ENCODE measurements around the gene KAT7. TPM values are rescaled to one million over a fixed set of nuclear protein-coding genes. Genes with fewer than 3 reads are reported as not detected.

KAT7 gene
- total and polyA plus RNA-seq, 2 of the 8 experiments (the other 6 are each of a cell fraction or from before 2014, with no cell fraction given): 90.9 to 139 TPM

DNA sequence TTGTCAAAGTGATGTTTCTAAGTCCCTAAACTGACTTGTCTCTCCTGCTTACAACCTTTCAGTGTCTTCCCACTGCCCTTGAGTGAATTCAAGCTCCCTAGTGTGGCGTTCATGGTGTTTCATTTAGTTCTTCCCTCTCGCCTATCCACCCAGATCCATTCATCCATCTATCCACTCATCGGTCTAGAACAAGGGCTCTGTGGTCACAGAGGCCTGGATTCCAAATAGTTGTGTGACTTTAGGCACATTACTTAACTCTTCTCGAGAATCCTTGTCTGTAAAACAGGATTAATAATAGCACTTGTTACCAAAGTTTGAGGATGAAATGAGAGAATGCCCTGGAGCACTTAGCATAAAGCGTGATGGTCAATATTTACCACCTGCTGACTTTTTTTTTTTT, 60.3 kb downstream of the KAT7 start:
- Histone ChIP-seq H4K5ac (ENCODE audit: insufficient read length, low read depth, low read length) (no peak overlapping the region), H3K27me3 (replicated peaks in 1 of 4; ENCODE audit: control insufficient read depth in 3 of 4, extremely low read depth in 1 of 4, insufficient read depth in 3 of 4, low read length in 3 of 4) (peaks cover 1 to 22% (median 12%) of the 10 kb centered on the region in 4 experiments; a peak in 6 of 7 replicates), H3K4ac (replicated peaks; ENCODE audit: insufficient read length, low read depth, low read length) (no peak overlapping the region), H2BK5ac (ENCODE audit: low read depth, low read length) (no peak overlapping the region), H4K20me1 (replicated peaks in 1 of 2; ENCODE audit: control insufficient read depth in 1 of 2, insufficient read depth in 2 of 2, low read length in 2 of 2) (peaks cover 4 to 10% of the 10 kb centered on the region in 2 experiments), H3K79me1 (ENCODE audit: low read depth, low read length) (no peaks in the 10 kb centered on the region), H3K36me3 (ENCODE audit: control insufficient read depth in 2 of 4, insufficient read depth in 4 of 4, low read length in 3 of 4) (no peaks in the 10 kb centered on the region; a peak in 1 of 8 replicates), H2BK15ac (ENCODE audit: low read length) (no peak overlapping the region), H3K9ac (replicated peaks in 1 of 4; ENCODE audit: extremely low read depth in 1 of 4, low read depth in 3 of 4, low read length in 3 of 4) (no peak overlapping the region; a peak in 1 of 7 replicates), H4K91ac (replicated peaks; ENCODE audit: insufficient read length, low read length) (no peak overlapping the region), H3K9me3 (ENCODE audit: insufficient read depth in 2 of 2, low read depth in 1 of 2, low read length in 1 of 2) (no peaks in the 10 kb centered on the region), H2BK12ac (ENCODE audit: low read depth, low read length) (no peak overlapping the region), H3K23me2 (ENCODE audit: low read depth, low read length) (peaks cover 8% of the 10 kb centered on the region; the same call in 1 of the 2 replicates), H3K18ac (ENCODE audit: extremely low read depth, low read length) (no peak overlapping the region), H3K23ac (ENCODE audit: insufficient read length) (no peak overlapping the region), H3K4me3 (ENCODE audit: extremely low read depth in 1 of 4, insufficient read depth in 2 of 4, low read depth in 3 of 4, low read length in 4 of 4) (no peak overlapping the region), H3K4me2 (ENCODE audit: insufficient read depth in 1 of 2, low read depth in 2 of 2, low read length in 2 of 2) (no peak overlapping the region), H2AFZ (ENCODE audit: low read length) (no peak overlapping the region), H4K8ac (ENCODE audit: extremely low read depth, insufficient read depth, low read length) (no peak overlapping the region), H2AK5ac (ENCODE audit: low read depth, low read length) (no peak overlapping the region), H3K4me1 (replicated peaks in 1 of 4; ENCODE audit: control insufficient read depth in 3 of 4, insufficient read depth in 4 of 4, low read length in 3 of 4) (peaks cover 3 to 12% (median 3%) of the 10 kb centered on the region in 4 experiments; a peak in 6 of 7 replicates), H3K56ac (replicated peaks; ENCODE audit: insufficient read length, low read depth, low read length) (no peak overlapping the region), H2BK120ac (replicated peaks; ENCODE audit: low read depth, low read length) (no peak overlapping the region), H3K27ac (ENCODE audit: low read depth, low read length) (no peak overlapping the region), H3K14ac (ENCODE audit: insufficient read length) (no peak overlapping the region), H2BK20ac (ENCODE audit: low read length) (no peak overlapping the region), H3K79me2 (ENCODE audit: control insufficient read depth in 1 of 2, insufficient read depth in 2 of 2, low read length in 2 of 2) (no peaks in the 10 kb centered on the region)
- DNase-seq (ENCODE audit: low read depth in 1 of 2, low spot score in 2 of 2): no peak
- CTCF ChIA-PET (ENCODE audit: partially characterized antibody): interaction anchor here (0.5 to 26.5 kb wide), 5 partner anchors 9 to 1004 kb away, joined by 3 to 547 read pairs (median 5); partner anchors contain the start of gene DLX3
- WGBS, 2 experiments (ENCODE audit: extremely low coverage in 1 of 2, insufficient coverage in 1 of 2, insufficient read length in 1 of 2, insufficient replicate concordance in 2 of 2, low coverage in 1 of 2, low lambda C conversion rate in 2 of 2, missing lambda C conversion rate in 1 of 2): 91% methylated on average over 5 of the region's 5 CpGs; no CpG with 5 or more reads in 1 of the 2 experiments
- POLR2A ChIA-PET (ENCODE audit: partially characterized antibody): interaction anchor here (0.8 to 1.7 kb wide), 4 partner anchors 8 to 61 kb away, joined by 3 to 5 read pairs (median 4); no protein-coding TSS in a partner anchor
- FAIRE-seq: no peak
- no peak for TF ChIP-seq CEBPB (IDR thresholded peaks at IDR 0.05; ENCODE audit: low read depth, low read length)
- TF ChIP-seq SP2 (IDR thresholded peaks at IDR 0.05; ENCODE audit: low read length): no peak
- TF ChIP-seq CTBP2 (IDR thresholded peaks at IDR 0.05; ENCODE audit: borderline replicate concordance, insufficient read depth, insufficient read length, low read length): no peak
- no peak for TF ChIP-seq FOSL1 (IDR thresholded peaks at IDR 0.05; ENCODE audit: insufficient read depth, low read depth, low read length)
- TF ChIP-seq HDAC2 (IDR thresholded peaks at IDR 0.05; ENCODE audit: borderline replicate concordance in 1 of 2, low read depth in 2 of 2, low read length in 2 of 2): no peak
- TF ChIP-seq ASH2L (IDR thresholded peaks at IDR 0.05; ENCODE audit: low read length): no peak
- TF ChIP-seq KDM5A (IDR thresholded peaks at IDR 0.05; ENCODE audit: low read length): no peak
- TF ChIP-seq, protein P1, sequence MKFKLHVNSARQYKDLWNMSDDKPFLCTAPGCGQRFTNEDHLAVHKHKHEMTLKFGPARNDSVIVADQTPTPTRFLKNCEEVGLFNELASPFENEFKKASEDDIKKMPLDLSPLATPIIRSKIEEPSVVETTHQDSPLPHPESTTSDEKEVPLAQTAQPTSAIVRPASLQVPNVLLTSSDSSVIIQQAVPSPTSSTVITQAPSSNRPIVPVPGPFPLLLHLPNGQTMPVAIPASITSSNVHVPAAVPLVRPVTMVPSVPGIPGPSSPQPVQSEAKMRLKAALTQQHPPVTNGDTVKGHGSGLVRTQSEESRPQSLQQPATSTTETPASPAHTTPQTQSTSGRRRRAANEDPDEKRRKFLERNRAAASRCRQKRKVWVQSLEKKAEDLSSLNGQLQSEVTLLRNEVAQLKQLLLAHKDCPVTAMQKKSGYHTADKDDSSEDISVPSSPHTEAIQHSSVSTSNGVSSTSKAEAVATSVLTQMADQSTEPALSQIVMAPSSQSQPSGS (IDR thresholded peaks at IDR 0.05; ENCODE audit: low read length): no peak
- TF ChIP-seq KDM4A (IDR thresholded peaks at IDR 0.05; ENCODE audit: low read depth, low read length, severe bottlenecking): no peak
- no peak for TF ChIP-seq KDM1A (IDR thresholded peaks at IDR 0.05; ENCODE audit: borderline replicate concordance, low read length)
- TF ChIP-seq CBX5 (IDR thresholded peaks at IDR 0.05; ENCODE audit: low read depth, low read length): no peak
- no peak for TF ChIP-seq RXRA (IDR thresholded peaks at IDR 0.05; ENCODE audit: insufficient read depth, low read depth, low read length)

All from H1 (cell line).